Urinary bladder (tissue), 4 donors: Measurements from ENCODE around the gene BRINP2. TPM values are rescaled to one million over a fixed set of nuclear protein-coding genes. Genes with fewer than 3 reads are reported as not detected.

Source experiments
- DNase-seq: peaks from one replicate; pipeline ENCODE4 v3.0.0-alpha.2; 2015; ENCODE audit errors: extremely low spot score
- H3K27ac ChIP-seq: one replicate; pipeline ENCODE4 v1.5.1; 2013; ENCODE audit warnings: low read depth, mild to moderate bottlenecking, moderate library complexity
- H3K36me3 ChIP-seq: one replicate; pipeline ENCODE4 v1.6.1; 2013; ENCODE audit warnings: mild to moderate bottlenecking, moderate library complexity; ENCODE audit not compliant: insufficient read depth
- H3K4me1 ChIP-seq: one replicate; pipeline ENCODE4 v1.6.1; 2013; ENCODE audit warnings: mild to moderate bottlenecking, moderate library complexity; ENCODE audit not compliant: insufficient read depth
- H3K4me3 ChIP-seq: one replicate; pipeline ENCODE4 v1.5.1; 2013; ENCODE audit warnings: low read depth, low read length
- WGBS: extraction: QIAGEN DNeasy Blood & Tissue Kit; methylation state at CpG from one replicate; pipeline ENCODE4 v1.1.7; 2013; 5-methylcytosine and 5-hydroxymethylcytosine counted together
- polyA plus RNA-seq: library from polyadenylated mRNA; stranded (reverse); fragments of 200-250 nt; gene quantifications from one replicate; pipeline ENCODE4 v1.2.3, GENCODE V29; 2013
- total RNA-seq: library from RNA; depleted of rRNA; stranded (reverse); fragments of >200 nt; gene quantifications from one replicate; pipeline ENCODE4 v1.2.3, GENCODE V29; 2014
- donor health status: healthy with polysubstance abuse.
- donor health status: healthy.

BRINP2 gene
- total and polyA plus RNA-seq, 2 donors = 0.25 to 0.90 TPM

GRCh38 chr1:177181631-177182291, 11.0 kb downstream of the BRINP2 start:
- H3K4me1 ChIP-seq = no peaks in the 10 kb centered on the region
- no peak overlapping the region for H3K4me3 ChIP-seq
- no peak overlapping the region for H3K27ac ChIP-seq
- H3K36me3 ChIP-seq = peaks cover 2% of the 10 kb centered on the region
- WGBS = under 1% methylated on average over 32 of the region's 32 CpGs
- DNase-seq = no peak

GRCh38 chr1:177183836-177184235, 13.1 kb downstream of the BRINP2 start:
- 41% methylated on average over 2 of the region's 2 CpGs for WGBS
- Histone ChIP-seq H3K4me1 (no peaks in the 10 kb centered on the region), H3K4me3 (no peak overlapping the region), H3K27ac (no peak overlapping the region), H3K36me3 (peaks cover 2% of the 10 kb centered on the region)
- no peak for DNase-seq

- H3K36me3 ChIP-seq = peaks cover 2% of the 10 kb centered on the region
- H3K27ac ChIP-seq = no peak overlapping the region
- no peak overlapping the region for H3K4me3 ChIP-seq
- no peaks in the 10 kb centered on the region for H3K4me1 ChIP-seq
- 66% methylated on average over 5 of the region's 5 CpGs for WGBS
- DNase-seq = no peak
Measured at GRCh38 chr1:177185209-177185608, 14.5 kb downstream of the BRINP2 start.

- WGBS = 95% methylated on average over 2 of the region's 2 CpGs
Measured at GRCh38 chr1:177186639-177187038, 15.9 kb downstream of the BRINP2 start.

GRCh38 chr1:177190308-177190970, 19.7 kb downstream of the BRINP2 start:
- WGBS = 64% methylated on average over 3 of the region's 3 CpGs
- H3K27ac ChIP-seq = no peak overlapping the region
- DNase-seq = no peak
- H3K4me3 ChIP-seq = no peak overlapping the region
- H3K4me1 ChIP-seq = no peaks in the 10 kb centered on the region
- H3K36me3 ChIP-seq = no peaks in the 10 kb centered on the region

More at GRCh38 chr1:177186639-177187038, 15.9 kb downstream of the BRINP2 start:
- Histone ChIP-seq H3K4me1 (no peaks in the 10 kb centered on the region), H3K27ac (no peak overlapping the region), H3K36me3 (peaks cover 2% of the 10 kb centered on the region), H3K4me3 (no peak overlapping the region)
- DNase-seq = no peak

- H3K36me3 ChIP-seq = peaks cover 1% of the 10 kb centered on the region
- no peaks in the 10 kb centered on the region for H3K4me1 ChIP-seq
- no peak overlapping the region for H3K27ac ChIP-seq
- no peak overlapping the region for H3K4me3 ChIP-seq
- 90% methylated on average over 2 of the region's 2 CpGs for WGBS
- DNase-seq = no peak
Measured at GRCh38 chr1:177198243-177198642, 27.5 kb downstream of the BRINP2 start.

GRCh38 chr1:177200290-177200689, 29.5 kb downstream of the BRINP2 start:
- no peaks in the 10 kb centered on the region for H3K4me1 ChIP-seq
- peaks cover 1% of the 10 kb centered on the region for H3K36me3 ChIP-seq
- H3K4me3 ChIP-seq = no peak overlapping the region
- H3K27ac ChIP-seq = no peak overlapping the region
- 77% methylated on average over 4 of the region's 4 CpGs for WGBS
- no peak for DNase-seq

- H3K4me3 ChIP-seq = no peak overlapping the region
- H3K36me3 ChIP-seq = no peaks in the 10 kb centered on the region
- no peak overlapping the region for H3K27ac ChIP-seq
- DNase-seq = no peak
- no peaks in the 10 kb centered on the region for H3K4me1 ChIP-seq
Measured at GRCh38 chr1:177206831-177207355, 36.1 kb downstream of the BRINP2 start.

GRCh38 chr1:177208920-177209319, 38.2 kb downstream of the BRINP2 start:
- Histone ChIP-seq H3K27ac (no peak overlapping the region), H3K36me3 (no peaks in the 10 kb centered on the region), H3K4me1 (no peaks in the 10 kb centered on the region), H3K4me3 (no peak overlapping the region)
- 61% methylated on average over 4 of the region's 4 CpGs for WGBS
- no peak for DNase-seq

GRCh38 chr1:177209357-177209756, 38.6 kb downstream of the BRINP2 start:
- H3K27ac ChIP-seq = no peak overlapping the region
- WGBS = 15% methylated on average over 3 of the region's 3 CpGs
- no peaks in the 10 kb centered on the region for H3K4me1 ChIP-seq
- H3K36me3 ChIP-seq = no peaks in the 10 kb centered on the region
- no peak overlapping the region for H3K4me3 ChIP-seq
- DNase-seq = peak; percentile 43

- H3K4me1 ChIP-seq = no peaks in the 10 kb centered on the region
- DNase-seq = no peak
- no peak overlapping the region for H3K4me3 ChIP-seq
- H3K27ac ChIP-seq = no peak overlapping the region
- no peaks in the 10 kb centered on the region for H3K36me3 ChIP-seq
Measured at GRCh38 chr1:177210071-177210470, 39.3 kb downstream of the BRINP2 start.

- DNase-seq = no peak
- Histone ChIP-seq H3K36me3 (no peaks in the 10 kb centered on the region), H3K27ac (no peak overlapping the region), H3K4me1 (no peaks in the 10 kb centered on the region), H3K4me3 (no peak overlapping the region)
- WGBS = 30% methylated on average over 4 of the region's 4 CpGs
Measured at GRCh38 chr1:177211231-177211630, 40.5 kb downstream of the BRINP2 start.

GRCh38 chr1:177216587-177217202, 45.9 kb downstream of the BRINP2 start:
- Histone ChIP-seq H3K4me3 (no peak overlapping the region), H3K4me1 (no peaks in the 10 kb centered on the region), H3K36me3 (no peaks in the 10 kb centered on the region), H3K27ac (no peak overlapping the region)
- 70% methylated on average over 3 of the region's 3 CpGs for WGBS
- no peak for DNase-seq
